LNCaP clone FGC (cell line): ENCODE measurements around the gene ACER3.

Source experiments
- DNase-seq: peaks from one replicate; pipeline ENCODE4 v3.0.0-alpha.2; 2011; ENCODE audit warnings: low read depth
- H3K4me3 ChIP-seq: 2 replicates; pipeline ENCODE4 v1.5.1; 2011; ENCODE audit warnings: mild to moderate bottlenecking, low read depth, low read length, control low read depth
- TF ChIP-seq, protein P1 (sequence below): IDR thresholded peaks from 2 replicates; pipeline ENCODE4 v1.5.1; 2012; ENCODE audit warnings: mild to moderate bottlenecking; ENCODE audit not compliant: control insufficient read depth, insufficient read depth; ENCODE audit errors: extremely low read depth

ACER3 gene

DNA sequence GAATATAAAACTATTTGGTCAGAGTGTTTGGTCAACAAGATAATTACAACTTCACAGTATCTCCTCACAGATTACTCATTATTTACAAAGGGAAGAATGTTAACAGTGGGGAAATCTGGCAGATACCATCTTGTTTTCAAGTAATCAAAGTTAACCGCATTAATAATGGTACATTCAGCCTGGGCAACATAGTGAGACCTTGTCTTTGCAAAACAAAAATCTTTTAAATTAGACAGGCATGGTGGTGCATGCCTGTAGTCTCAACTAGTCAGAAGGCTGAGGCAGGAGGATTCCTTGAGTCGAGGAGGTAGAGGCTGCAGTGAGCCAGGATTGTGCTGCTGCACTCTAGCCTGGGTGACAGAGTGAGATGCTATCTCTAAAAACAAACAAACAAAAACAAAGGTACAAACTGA is 78.5 kb downstream of the ACER3 start:
- TF ChIP-seq, protein P1, sequence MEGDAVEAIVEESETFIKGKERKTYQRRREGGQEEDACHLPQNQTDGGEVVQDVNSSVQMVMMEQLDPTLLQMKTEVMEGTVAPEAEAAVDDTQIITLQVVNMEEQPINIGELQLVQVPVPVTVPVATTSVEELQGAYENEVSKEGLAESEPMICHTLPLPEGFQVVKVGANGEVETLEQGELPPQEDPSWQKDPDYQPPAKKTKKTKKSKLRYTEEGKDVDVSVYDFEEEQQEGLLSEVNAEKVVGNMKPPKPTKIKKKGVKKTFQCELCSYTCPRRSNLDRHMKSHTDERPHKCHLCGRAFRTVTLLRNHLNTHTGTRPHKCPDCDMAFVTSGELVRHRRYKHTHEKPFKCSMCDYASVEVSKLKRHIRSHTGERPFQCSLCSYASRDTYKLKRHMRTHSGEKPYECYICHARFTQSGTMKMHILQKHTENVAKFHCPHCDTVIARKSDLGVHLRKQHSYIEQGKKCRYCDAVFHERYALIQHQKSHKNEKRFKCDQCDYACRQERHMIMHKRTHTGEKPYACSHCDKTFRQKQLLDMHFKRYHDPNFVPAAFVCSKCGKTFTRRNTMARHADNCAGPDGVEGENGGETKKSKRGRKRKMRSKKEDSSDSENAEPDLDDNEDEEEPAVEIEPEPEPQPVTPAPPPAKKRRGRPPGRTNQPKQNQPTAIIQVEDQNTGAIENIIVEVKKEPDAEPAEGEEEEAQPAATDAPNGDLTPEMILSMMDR = no peak
- no peak overlapping the region for H3K4me3 ChIP-seq
- peak; percentile 84 for DNase-seq

DNA sequence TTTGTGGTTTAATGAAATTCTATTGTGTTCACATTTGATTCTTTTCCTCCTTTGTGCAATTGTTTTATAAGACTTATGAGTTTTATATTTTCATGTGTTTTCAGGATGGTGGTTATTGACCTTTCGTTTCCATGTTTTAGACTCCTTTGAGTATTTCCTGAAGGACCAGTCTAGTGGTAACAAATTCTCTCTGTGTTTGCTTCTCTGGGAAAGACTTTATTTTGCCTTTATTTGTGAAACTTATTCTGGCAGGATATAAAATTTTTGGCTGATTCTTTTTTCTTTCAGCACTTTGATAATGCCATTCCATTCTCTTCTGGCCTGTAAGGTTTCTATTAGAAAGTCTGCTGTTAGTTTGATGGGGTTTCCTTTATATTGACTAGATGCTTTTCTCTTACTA is 83.5 kb downstream of the ACER3 start:
- no peak for DNase-seq
- H3K4me3 ChIP-seq = no peak overlapping the region
- TF ChIP-seq, protein P1 = no peak

DNA sequence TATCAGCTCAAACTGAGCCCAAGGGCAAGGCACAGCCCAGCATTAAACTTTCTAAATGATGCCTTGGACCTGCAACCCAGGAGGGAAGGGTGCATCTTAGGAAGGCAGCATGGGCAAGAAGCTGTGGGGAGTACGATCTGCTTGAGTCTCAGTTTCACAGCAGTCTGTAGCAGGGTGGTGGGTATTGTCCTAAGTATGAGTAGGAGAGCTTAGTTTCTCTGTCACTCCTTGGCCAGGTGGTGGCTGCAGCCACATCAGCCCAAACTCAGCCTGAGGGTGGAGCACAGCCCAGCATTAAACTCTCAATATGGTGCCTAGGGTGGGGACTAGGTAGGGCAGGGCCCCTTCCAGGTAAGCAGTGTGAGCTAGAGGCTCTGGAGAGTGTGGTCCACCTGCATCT is 85.5 kb downstream of the ACER3 start:
- H3K4me3 ChIP-seq = no peak overlapping the region
- DNase-seq = no peak
- TF ChIP-seq, protein P1 = no peak

DNA sequence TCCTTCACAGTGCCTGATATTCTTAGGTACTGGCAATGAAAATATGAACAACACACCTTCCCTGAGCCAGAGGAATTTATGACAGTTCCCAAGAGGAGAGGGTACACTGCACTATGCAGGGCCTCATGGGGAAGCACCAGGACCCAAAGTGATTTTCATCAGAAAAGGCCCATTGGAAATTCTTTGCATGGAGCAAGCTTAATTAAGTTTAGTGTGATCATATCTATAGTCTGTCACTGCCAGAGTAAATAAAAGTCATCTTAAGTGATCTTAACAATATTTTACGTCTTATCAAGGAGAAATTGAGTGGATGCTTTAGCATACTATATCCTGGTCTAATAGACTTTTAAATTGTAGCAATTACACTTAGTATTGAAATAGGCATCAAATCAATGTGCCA is 86.5 kb downstream of the ACER3 start:
- H3K4me3 ChIP-seq = no peak overlapping the region
- DNase-seq = no peak
- TF ChIP-seq, protein P1 = no peak

DNA sequence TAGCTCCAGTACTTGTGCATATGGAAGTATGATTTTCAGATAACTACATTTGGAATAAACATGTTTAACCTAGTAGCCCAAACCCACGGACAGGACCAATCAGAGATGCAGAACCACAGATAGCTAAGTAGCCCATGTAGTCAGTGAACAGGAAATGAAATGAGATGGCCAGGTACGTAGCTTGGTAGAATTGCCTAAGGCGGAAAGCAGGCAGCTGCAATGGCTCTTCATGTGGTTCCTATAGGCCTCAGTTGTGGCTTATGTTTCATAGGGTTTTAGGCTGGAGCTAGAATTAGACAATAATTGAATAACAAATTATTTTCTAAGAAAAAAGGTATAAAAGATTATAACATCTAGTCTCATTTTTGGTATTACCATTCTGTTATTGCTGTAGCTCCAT is 87.1 kb downstream of the ACER3 start:
- DNase-seq = no peak
- TF ChIP-seq, protein P1 = no peak
- H3K4me3 ChIP-seq = no peak overlapping the region

DNA sequence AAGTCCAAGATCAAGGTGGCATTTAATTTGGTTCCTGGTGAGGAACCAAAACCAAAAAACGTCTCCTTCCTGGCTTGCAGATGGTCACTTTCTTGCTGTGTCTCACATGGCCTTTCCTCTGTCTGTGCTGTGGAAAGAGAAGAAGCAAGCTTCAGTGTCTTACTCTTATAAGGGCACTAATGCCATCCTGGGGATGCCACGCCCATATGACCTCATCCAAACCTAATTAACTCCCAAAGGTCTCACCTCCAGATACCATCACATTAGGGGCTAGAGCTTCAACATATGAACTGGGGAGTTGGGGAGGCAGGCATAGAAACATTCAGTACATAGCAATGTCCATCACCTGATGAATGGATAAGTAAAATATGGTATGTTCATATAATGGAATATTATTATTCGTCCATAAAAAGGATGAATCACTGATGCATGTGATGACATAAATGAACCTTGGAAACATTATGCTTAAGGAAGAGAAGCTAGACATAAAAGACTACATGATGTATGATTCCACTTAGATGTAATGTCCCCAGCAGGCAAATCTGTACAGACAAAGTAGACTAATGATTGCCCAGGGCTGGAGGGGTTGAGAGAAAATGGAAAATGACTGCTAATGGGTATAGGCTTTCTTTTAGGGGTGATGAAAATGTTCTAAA is 94.9 kb downstream of the ACER3 start:
- no peak overlapping the region for H3K4me3 ChIP-seq
- TF ChIP-seq, protein P1 = no peak
- no peak for DNase-seq
